Breast epithelium (tissue), 3 donors: ENCODE data around the gene ZNF117.

Experiments used
- POLR2A ChIP-seq: fragments of 450-650 bp; IDR thresholded peaks from one replicate; pipeline ENCODE4 v1.6.1; 2016; ENCODE audit warnings: antibody characterized with exemption, mild to moderate bottlenecking, moderate library complexity
- POLR2AphosphoS5 ChIP-seq, 3 donors: sonication (generic); formaldehyde crosslinking; IDR thresholded peaks; one replicate each; pipeline ENCODE4 v1.6.1; 2017; ENCODE audit warnings: antibody characterized with exemption in 3 of 3
- TF ChIP-seq, protein P1 (sequence below), 3 donors: fragments of 450-650 bp; IDR thresholded peaks; one replicate each; pipeline ENCODE4 v1.5.1; 2016 to 2017; ENCODE audit warnings: antibody characterized with exemption in 3 of 3, mild to moderate bottlenecking in 3 of 3, moderate library complexity in 3 of 3

DNA sequence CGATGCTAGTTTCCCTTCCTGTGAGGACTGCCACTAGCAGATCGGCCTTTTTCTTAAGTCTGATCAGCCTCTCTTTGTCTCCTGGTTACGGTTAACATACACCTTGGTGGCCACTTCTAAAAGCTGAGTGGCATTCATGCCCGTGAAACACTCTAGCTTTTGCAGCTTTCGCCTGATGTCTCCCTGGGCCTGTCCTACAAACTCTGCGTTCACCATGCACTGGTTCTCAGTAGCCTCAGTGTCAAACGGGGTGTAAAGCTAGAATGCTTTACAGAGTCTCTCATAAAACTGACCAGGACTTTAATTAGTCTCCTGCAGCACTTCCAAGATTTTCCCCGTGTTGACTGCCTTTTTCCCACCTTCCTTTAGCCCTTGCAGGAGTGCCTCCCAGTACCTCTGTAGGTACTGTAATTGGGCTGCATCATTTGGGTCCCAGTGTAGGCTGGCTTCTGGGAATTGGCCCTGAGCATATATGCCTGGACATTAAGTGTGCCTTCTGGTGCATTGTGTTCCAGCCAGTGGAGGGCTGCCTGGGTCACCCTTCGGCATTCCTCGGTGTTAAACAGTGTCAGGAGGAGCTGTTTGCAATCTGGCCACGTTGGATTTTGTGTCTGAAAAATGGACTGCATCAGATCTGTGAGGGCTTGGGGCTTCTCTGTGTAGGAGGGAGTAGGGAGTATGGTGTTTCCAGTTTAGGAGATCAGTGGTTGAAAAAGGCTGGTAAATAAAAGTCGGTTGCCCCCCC is 6.5 kb upstream of the ZNF117 start:
- TF ChIP-seq, protein P1, sequence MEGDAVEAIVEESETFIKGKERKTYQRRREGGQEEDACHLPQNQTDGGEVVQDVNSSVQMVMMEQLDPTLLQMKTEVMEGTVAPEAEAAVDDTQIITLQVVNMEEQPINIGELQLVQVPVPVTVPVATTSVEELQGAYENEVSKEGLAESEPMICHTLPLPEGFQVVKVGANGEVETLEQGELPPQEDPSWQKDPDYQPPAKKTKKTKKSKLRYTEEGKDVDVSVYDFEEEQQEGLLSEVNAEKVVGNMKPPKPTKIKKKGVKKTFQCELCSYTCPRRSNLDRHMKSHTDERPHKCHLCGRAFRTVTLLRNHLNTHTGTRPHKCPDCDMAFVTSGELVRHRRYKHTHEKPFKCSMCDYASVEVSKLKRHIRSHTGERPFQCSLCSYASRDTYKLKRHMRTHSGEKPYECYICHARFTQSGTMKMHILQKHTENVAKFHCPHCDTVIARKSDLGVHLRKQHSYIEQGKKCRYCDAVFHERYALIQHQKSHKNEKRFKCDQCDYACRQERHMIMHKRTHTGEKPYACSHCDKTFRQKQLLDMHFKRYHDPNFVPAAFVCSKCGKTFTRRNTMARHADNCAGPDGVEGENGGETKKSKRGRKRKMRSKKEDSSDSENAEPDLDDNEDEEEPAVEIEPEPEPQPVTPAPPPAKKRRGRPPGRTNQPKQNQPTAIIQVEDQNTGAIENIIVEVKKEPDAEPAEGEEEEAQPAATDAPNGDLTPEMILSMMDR (IDR thresholded peaks at IDR 0.05) = no peak
- no peak for TF ChIP-seq POLR2A
- no peak for TF ChIP-seq POLR2AphosphoS5 (IDR thresholded peaks at IDR 0.05)
